OCI-LY7 (cell line): ENCODE measurements around the gene C6orf89.

ENCODE experiments used
- EZH2phosphoT487 ChIP-seq: fragments of 200-600 bp; sonication (generic); IDR thresholded peaks from 2 replicates; pipeline ENCODE4 v1.6.1; 2018; ENCODE audit warnings: low read depth, borderline replicate concordance, mild to moderate bottlenecking, mixed run types, antibody characterized with exemption, low read length, moderate library complexity, mixed read lengths
- TF ChIP-seq, protein P1 (sequence below): fragments of 200-600 bp; sonication (generic); conservative IDR thresholded peaks from 2 replicates; pipeline ENCODE4 v1.5.1; 2014; ENCODE audit warnings: mild to moderate bottlenecking, antibody characterized with exemption, low read length, moderate library complexity, mixed read lengths

- TF ChIP-seq, protein P1, sequence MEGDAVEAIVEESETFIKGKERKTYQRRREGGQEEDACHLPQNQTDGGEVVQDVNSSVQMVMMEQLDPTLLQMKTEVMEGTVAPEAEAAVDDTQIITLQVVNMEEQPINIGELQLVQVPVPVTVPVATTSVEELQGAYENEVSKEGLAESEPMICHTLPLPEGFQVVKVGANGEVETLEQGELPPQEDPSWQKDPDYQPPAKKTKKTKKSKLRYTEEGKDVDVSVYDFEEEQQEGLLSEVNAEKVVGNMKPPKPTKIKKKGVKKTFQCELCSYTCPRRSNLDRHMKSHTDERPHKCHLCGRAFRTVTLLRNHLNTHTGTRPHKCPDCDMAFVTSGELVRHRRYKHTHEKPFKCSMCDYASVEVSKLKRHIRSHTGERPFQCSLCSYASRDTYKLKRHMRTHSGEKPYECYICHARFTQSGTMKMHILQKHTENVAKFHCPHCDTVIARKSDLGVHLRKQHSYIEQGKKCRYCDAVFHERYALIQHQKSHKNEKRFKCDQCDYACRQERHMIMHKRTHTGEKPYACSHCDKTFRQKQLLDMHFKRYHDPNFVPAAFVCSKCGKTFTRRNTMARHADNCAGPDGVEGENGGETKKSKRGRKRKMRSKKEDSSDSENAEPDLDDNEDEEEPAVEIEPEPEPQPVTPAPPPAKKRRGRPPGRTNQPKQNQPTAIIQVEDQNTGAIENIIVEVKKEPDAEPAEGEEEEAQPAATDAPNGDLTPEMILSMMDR, result no peak
- no peak for TF ChIP-seq EZH2phosphoT487
These were observed 49.1 kb downstream of the C6orf89 start for GRCh38 chr6:36934901-36935300.
